Astrocyte (in vitro differentiated cells and primary cell): ENCODE measurements around the gene NTSR1. TPM values are rescaled to one million over a fixed set of nuclear protein-coding genes. Genes with fewer than 3 reads are reported as not detected.

ENCODE experiments used
- DNase-seq: peaks from one replicate; pipeline ENCODE4 v3.0.0-alpha.2; 2010; ENCODE audit warnings: low read depth
- FAIRE-seq: peaks from 2 replicates; lab custom pipeline; 2011; peaks lifted over from hg19 to GRCh38; lab: Jason Lieb, UNC
- H2AFZ ChIP-seq: 2 replicates; pipeline ENCODE4 v1.6.0; 2012; ENCODE audit warnings: low read depth, low read length, inconsistent platforms
- H3K27ac ChIP-seq: 2 replicates; pipeline ENCODE4 v1.5.1; 2011; ENCODE audit warnings: low read depth, low read length, inconsistent platforms
- H3K27me3 ChIP-seq: 2 replicates; pipeline ENCODE4 v1.6.0; 2011; ENCODE audit warnings: low read length, inconsistent platforms; ENCODE audit not compliant: insufficient read depth
- H3K36me3 ChIP-seq: 2 replicates; pipeline ENCODE4 v1.5.1; 2011; ENCODE audit warnings: low read length, inconsistent platforms; ENCODE audit not compliant: insufficient read depth
- H3K4me1 ChIP-seq: 2 replicates; pipeline ENCODE4 v1.5.1; 2011; ENCODE audit warnings: low read length, inconsistent platforms; ENCODE audit not compliant: insufficient read depth
- H3K4me2 ChIP-seq: 2 replicates; pipeline ENCODE4 v1.6.0; 2012; ENCODE audit warnings: low read length, inconsistent platforms
- H3K4me3 ChIP-seq: 2 replicates; pipeline ENCODE4 v1.5.1; 2011; ENCODE audit warnings: low read depth, mild to moderate bottlenecking, low read length, inconsistent platforms; ENCODE audit not compliant: insufficient read depth
- H3K79me2 ChIP-seq: 2 replicates; pipeline ENCODE4 v1.6.0; 2012; ENCODE audit warnings: mild to moderate bottlenecking, low read length, inconsistent platforms; ENCODE audit not compliant: insufficient read depth
- H3K9ac ChIP-seq: 2 replicates; pipeline ENCODE4 v1.6.0; 2012; ENCODE audit warnings: mild to moderate bottlenecking, low read length, inconsistent platforms
- H3K9me3 ChIP-seq: 2 replicates; pipeline ENCODE4 v1.5.1; 2012; ENCODE audit warnings: low read depth, mild to moderate bottlenecking, low read length, inconsistent platforms; ENCODE audit not compliant: insufficient read depth
- H4K20me1 ChIP-seq: 2 replicates; pipeline ENCODE4 v1.6.0; 2012; ENCODE audit warnings: low read length, inconsistent platforms; ENCODE audit not compliant: insufficient read depth
- H3K27ac Mint-ChIP-seq: one replicate; pipeline ENCODE4 v1.8.0; 2021; ENCODE audit warnings: mild to moderate bottlenecking, mixed read lengths; ENCODE audit not compliant: unreplicated experiment
- H3K27me3 Mint-ChIP-seq: one replicate; pipeline ENCODE4 v1.8.0; 2021; ENCODE audit warnings: low read depth, mixed read lengths; ENCODE audit not compliant: unreplicated experiment
- H3K36me3 Mint-ChIP-seq: one replicate; pipeline ENCODE4 v1.8.0; 2021; ENCODE audit warnings: low read depth, mixed read lengths; ENCODE audit not compliant: unreplicated experiment
- H3K4me1 Mint-ChIP-seq: one replicate; pipeline ENCODE4 v1.8.0; 2021; ENCODE audit warnings: low read depth, mixed read lengths; ENCODE audit not compliant: unreplicated experiment
- H3K4me3 Mint-ChIP-seq: one replicate; pipeline ENCODE4 v1.8.0; 2021; ENCODE audit warnings: mild to moderate bottlenecking, moderate library complexity, mixed read lengths; ENCODE audit not compliant: unreplicated experiment
- H3K9me3 Mint-ChIP-seq: one replicate; pipeline ENCODE4 v1.8.0; 2021; ENCODE audit warnings: mild to moderate bottlenecking, mixed read lengths; ENCODE audit not compliant: unreplicated experiment
- CTCF ChIP-seq: IDR thresholded peaks from 2 replicates; pipeline ENCODE4 v1.5.1; 2011; ENCODE audit warnings: low read depth, mild to moderate bottlenecking, inconsistent platforms, low read length, moderate library complexity; ENCODE audit not compliant: insufficient read depth
- EZH2 ChIP-seq: IDR thresholded peaks from 2 replicates; pipeline ENCODE4 v1.6.1; 2012; ENCODE audit warnings: mild to moderate bottlenecking, low read length, inconsistent platforms; ENCODE audit not compliant: insufficient read depth
- total RNA-seq: library from RNA; stranded (reverse); gene quantifications from 2 replicates; pipeline ENCODE4 v1.2.1, GENCODE V29; 2021

NTSR1 gene
- total RNA-seq, 1 donor from 2014 or later = 0.16 TPM

- Mint-ChIP-seq H3K4me1 (peaks cover 10% of the 10 kb centered on the region), H3K4me3 (peak overlapping the region; percentile 54), H3K27ac (no peak overlapping the region), H3K9me3 (no peaks in the 10 kb centered on the region), H3K36me3 (peaks cover 18% of the 10 kb centered on the region), H3K27me3 (no peaks in the 10 kb centered on the region)
- Histone ChIP-seq H3K9ac (no peak overlapping the region), H3K4me2 (no peak overlapping the region), H3K4me1 (peaks cover 18% of the 10 kb centered on the region), H3K79me2 (peaks cover 13% of the 10 kb centered on the region), H3K9me3 (no peaks in the 10 kb centered on the region), H3K27ac (no peak overlapping the region), H3K27me3 (no peaks in the 10 kb centered on the region), H3K4me3 (no peak overlapping the region), H3K36me3 (peaks cover 7% of the 10 kb centered on the region), H4K20me1 (peaks cover 34% of the 10 kb centered on the region), H2AFZ (no peak overlapping the region)
- no peak for TF ChIP-seq CTCF
- no peak for FAIRE-seq
- no peak for DNase-seq
These were observed 90.4 kb downstream of the NTSR1 start for GRCh38 chr20:62799036-62799435.

DNA sequence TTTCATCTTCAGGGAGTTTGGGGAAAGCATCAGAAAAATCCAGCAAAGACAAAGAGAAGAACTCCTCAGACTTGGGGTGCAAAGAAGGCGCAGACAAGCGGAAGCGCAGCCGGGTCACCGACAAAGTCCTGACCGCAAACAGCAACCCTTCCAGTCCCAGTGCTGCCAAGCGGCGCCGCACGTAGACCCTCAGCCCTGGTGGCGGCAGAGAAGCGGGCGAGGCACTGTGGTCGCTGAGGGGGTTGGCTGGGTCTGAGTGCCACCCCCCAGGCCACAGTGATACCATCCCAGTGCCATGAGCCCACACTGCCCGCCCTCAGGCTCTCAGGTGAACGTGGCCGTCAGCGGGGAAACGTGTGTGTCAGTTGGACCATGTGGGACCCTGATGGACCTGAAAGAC, 90.8 kb downstream of the NTSR1 start:
- H3K4me3 Mint-ChIP-seq = peak overlapping the region; percentile 54
- Histone ChIP-seq H3K27ac (no peak overlapping the region), H3K36me3 (peaks cover 7% of the 10 kb centered on the region), H3K9me3 (no peaks in the 10 kb centered on the region), H3K4me3 (no peak overlapping the region), H3K79me2 (peaks cover 13% of the 10 kb centered on the region), H3K4me1 (peaks cover 20% of the 10 kb centered on the region), H3K9ac (no peak overlapping the region), H3K4me2 (no peak overlapping the region), H2AFZ (no peak overlapping the region), H4K20me1 (peaks cover 34% of the 10 kb centered on the region), H3K27me3 (no peaks in the 10 kb centered on the region)
- DNase-seq = no peak
- FAIRE-seq = no peak
- no peaks in the 10 kb centered on the region for H3K9me3 Mint-ChIP-seq
- no peaks in the 10 kb centered on the region for H3K27me3 Mint-ChIP-seq
- peaks cover 18% of the 10 kb centered on the region for H3K36me3 Mint-ChIP-seq
- H3K4me1 Mint-ChIP-seq = peaks cover 10% of the 10 kb centered on the region
- H3K27ac Mint-ChIP-seq = no peak overlapping the region
- TF ChIP-seq EZH2 (no peak), CTCF (no peak)

DNA sequence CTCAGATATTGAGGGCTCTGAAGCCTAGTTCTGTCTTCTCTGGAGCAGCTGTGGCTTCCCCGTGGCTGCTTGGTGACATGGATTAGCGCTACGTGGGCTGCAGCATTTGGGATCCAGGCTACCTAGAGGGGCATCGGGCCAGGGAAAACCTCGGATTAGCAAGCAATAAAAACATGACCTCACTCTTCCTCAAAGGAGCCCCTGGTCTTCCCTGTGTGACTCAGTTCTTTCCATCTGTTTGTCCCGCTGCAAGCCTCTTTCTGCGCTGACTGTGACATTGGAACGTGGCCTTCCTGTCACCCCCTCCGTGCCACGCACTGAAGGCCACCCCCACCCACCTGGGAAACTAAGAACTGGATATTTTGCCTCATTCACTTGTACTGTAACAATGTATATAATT, 91.2 kb downstream of the NTSR1 start:
- H3K4me1 Mint-ChIP-seq = peaks cover 10% of the 10 kb centered on the region
- DNase-seq = no peak
- Histone ChIP-seq H3K27me3 (no peaks in the 10 kb centered on the region), H3K79me2 (peaks cover 13% of the 10 kb centered on the region), H3K4me1 (peaks cover 20% of the 10 kb centered on the region), H3K36me3 (peaks cover 7% of the 10 kb centered on the region), H3K4me2 (no peak overlapping the region), H3K9ac (no peak overlapping the region), H3K9me3 (no peaks in the 10 kb centered on the region), H2AFZ (no peak overlapping the region), H3K27ac (no peak overlapping the region), H3K4me3 (no peak overlapping the region), H4K20me1 (peaks cover 34% of the 10 kb centered on the region)
- FAIRE-seq = no peak
- no peaks in the 10 kb centered on the region for H3K27me3 Mint-ChIP-seq
- H3K9me3 Mint-ChIP-seq = no peaks in the 10 kb centered on the region
- TF ChIP-seq EZH2 (no peak), CTCF (no peak)
- no peak overlapping the region for H3K27ac Mint-ChIP-seq
- H3K4me3 Mint-ChIP-seq = peak overlapping the region; percentile 62
- H3K36me3 Mint-ChIP-seq = peaks cover 18% of the 10 kb centered on the region
